Measurements from ENCODE around the gene TMC5.

DNA sequence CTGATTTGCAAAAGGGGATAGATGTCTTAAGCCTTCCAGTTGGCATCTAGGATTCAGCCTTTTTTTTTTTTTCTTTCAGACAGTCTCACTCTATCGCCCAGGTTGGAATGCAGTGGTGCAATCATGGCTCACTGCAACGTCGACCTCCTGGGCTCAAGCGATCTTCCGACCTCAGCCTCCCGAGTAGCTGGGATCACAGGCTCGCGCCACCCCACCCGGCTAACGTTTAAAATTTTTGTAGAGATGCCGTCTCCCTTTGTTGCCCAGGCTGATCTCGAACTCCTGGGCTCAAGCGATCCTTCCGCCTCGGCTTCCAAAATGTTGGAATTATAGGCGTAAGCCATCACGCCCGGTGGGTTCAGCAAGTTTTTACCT is 105.5 kb downstream of the TMC5 start:
- TF ChIP-seq, protein P1, sequence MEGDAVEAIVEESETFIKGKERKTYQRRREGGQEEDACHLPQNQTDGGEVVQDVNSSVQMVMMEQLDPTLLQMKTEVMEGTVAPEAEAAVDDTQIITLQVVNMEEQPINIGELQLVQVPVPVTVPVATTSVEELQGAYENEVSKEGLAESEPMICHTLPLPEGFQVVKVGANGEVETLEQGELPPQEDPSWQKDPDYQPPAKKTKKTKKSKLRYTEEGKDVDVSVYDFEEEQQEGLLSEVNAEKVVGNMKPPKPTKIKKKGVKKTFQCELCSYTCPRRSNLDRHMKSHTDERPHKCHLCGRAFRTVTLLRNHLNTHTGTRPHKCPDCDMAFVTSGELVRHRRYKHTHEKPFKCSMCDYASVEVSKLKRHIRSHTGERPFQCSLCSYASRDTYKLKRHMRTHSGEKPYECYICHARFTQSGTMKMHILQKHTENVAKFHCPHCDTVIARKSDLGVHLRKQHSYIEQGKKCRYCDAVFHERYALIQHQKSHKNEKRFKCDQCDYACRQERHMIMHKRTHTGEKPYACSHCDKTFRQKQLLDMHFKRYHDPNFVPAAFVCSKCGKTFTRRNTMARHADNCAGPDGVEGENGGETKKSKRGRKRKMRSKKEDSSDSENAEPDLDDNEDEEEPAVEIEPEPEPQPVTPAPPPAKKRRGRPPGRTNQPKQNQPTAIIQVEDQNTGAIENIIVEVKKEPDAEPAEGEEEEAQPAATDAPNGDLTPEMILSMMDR (IDR thresholded peaks at IDR 0.05): no peak
- TF ChIP-seq POLR2A (IDR thresholded peaks at IDR 0.05): no peak

All from esophagus squamous epithelium (tissue), 4 donors.